Right lobe of liver (tissue), 6 donors: ENCODE measurements around the gene ITPKA. TPM values are rescaled to one million over a fixed set of nuclear protein-coding genes. Genes with fewer than 3 reads are reported as not detected.

Experiments
- ATAC-seq, 4 donors: fragments of 200-7000 bp; cut with Tn5 transposase; one replicate each; pipeline ENCODE4 v1.9.1; 2020; ENCODE audit warnings: mild to moderate bottlenecking in 4 of 4, moderate library complexity in 4 of 4
- DNase-seq, 3 donors: peaks; one replicate each; pipeline ENCODE4 v3.0.0-alpha.2; 2020
- H3K27ac ChIP-seq, 3 donors: fragments of 200-600 bp; one replicate each; pipeline ENCODE4 v1.8.0; 2022
- H3K27me3 ChIP-seq, 2 donors: fragments of 200-600 bp; one replicate each; pipeline ENCODE4 v1.8.0; 2022
- H3K36me3 ChIP-seq, 4 donors: fragments of 200-600 bp; sonication (generic) in 1 of 4; one replicate each; pipeline versions ENCODE4 v1.5.1 to v1.8.0; 2017 to 2022; ENCODE audit warnings: control low read depth in 1 of 4
- H3K4me1 ChIP-seq, 4 donors: fragments of 200-600 bp; sonication (generic) in 1 of 4; one replicate each; pipeline versions ENCODE4 v1.5.1 to v1.8.0; 2017 to 2022; ENCODE audit warnings: control low read depth in 1 of 4
- H3K4me3 ChIP-seq, 3 donors: fragments of 200-600 bp; one replicate each; pipeline ENCODE4 v1.8.0; 2022
- H3K9me3 ChIP-seq, 4 donors: fragments of 200-600 bp; sonication (generic) in 1 of 4; one replicate each; pipeline versions ENCODE4 v1.5.1 to v1.8.0; 2017 to 2022; ENCODE audit warnings: control low read depth in 1 of 4
- CTCF ChIP-seq, 4 donors: fragments of 200-600 bp in 3 of 4; fragments of 450-650 bp in 1 of 4; IDR thresholded peaks; one replicate each; pipeline versions ENCODE4 v1.5.1 to v1.8.0; 2016 to 2022; ENCODE audit warnings: antibody characterized with exemption in 4 of 4, mild to moderate bottlenecking in 2 of 4
- POLR2A ChIP-seq: fragments of 450-650 bp; IDR thresholded peaks from one replicate; pipeline ENCODE4 v1.6.1; 2017; ENCODE audit warnings: antibody characterized with exemption, mild to moderate bottlenecking
- WGBS: methylation state at CpG from one replicate; pipeline ENCODE4 v1.1.6; 2018; ENCODE audit warnings: low coverage, low lambda C conversion rate; ENCODE audit not compliant: insufficient coverage; ENCODE audit errors: missing lambda C conversion rate; 5-methylcytosine and 5-hydroxymethylcytosine counted together
- intact Hi-C, 2 donors: fragments of 100-400 bp; cut with DNase I; formaldehyde crosslinking; loops; one replicate each; pipeline versions ENCODE4 v1.11.2 to v1.14.1; 2022
- total RNA-seq, 6 experiments: library from RNA; depleted of rRNA in 2 of 6; stranded (reverse); fragments of >200 nt in 2 of 6; fragmentation: NEBNext Ultra II Directional in 3 of 6; extraction: Animal tissue kit (Norgen Biotek cat#: 25700) in 3 of 6; gene quantifications; one replicate each; pipeline versions ENCODE4 v1.1.0 to v1.2.4, GENCODE V29; 2016 to 2023
- donor health status: DM: no; HTN: yes; CAD: no.
- donor health status: DM: no; HTN: no; CAD: no.
- donor health status: DM: no; HTN: no; CAD: no.
- donor health status: DM: no; HTN: yes; CAD: no.
- donor health status: DM: no; HTN: yes; CAD: no.

Gene ITPKA
- total RNA-seq, 6 experiments from 2014 or later: 0.60 to 15.5 (median 1.4) TPM

- Histone ChIP-seq H3K4me3 (peak overlapping the region; percentile 29 to 52 (median 32)), H3K27me3 (no peaks in the 10 kb centered on the region), H3K9me3 (no peaks in the 10 kb centered on the region), H3K4me1 (peaks cover 0 to 27% (median 2%) of the 10 kb centered on the region in 4 donors), H3K36me3 (no peaks in the 10 kb centered on the region), H3K27ac (peak overlapping the region; percentile 50 to 80 (median 60))
- intact Hi-C loops: no loop called here
- TF ChIP-seq POLR2A (peak; percentile 41), CTCF (IDR thresholded peaks at IDR 0.05) (no peak)
- DNase-seq: peak; percentile 83 to 88 (median 86)
- peak; percentile 80 to 86 (median 85) for ATAC-seq
- 6% methylated on average over 19 of the region's 59 CpGs for WGBS
These were observed 2.3 kb downstream of the ITPKA start for GRCh38 chr15:41495736-41496599.

- peaks cover 0 to 19% (median 2%) of the 10 kb centered on the region in 4 donors for H3K4me1 ChIP-seq
- no peaks in the 10 kb centered on the region for H3K27me3 ChIP-seq
- no peaks in the 10 kb centered on the region for H3K9me3 ChIP-seq
- H3K27ac ChIP-seq: no peak overlapping the region
- H3K4me3 ChIP-seq: no peak overlapping the region
- DNase-seq (no peak), ATAC-seq (no peak)
- WGBS: no CpG with 5 or more reads among the region's 2 CpGs
- intact Hi-C loops: no loop called here
- TF ChIP-seq CTCF (IDR thresholded peaks at IDR 0.05) (no peak), POLR2A (no peak)
- H3K36me3 ChIP-seq: no peaks in the 10 kb centered on the region
These were observed 5.0 kb downstream of the ITPKA start for GRCh38 chr15:41498657-41499056.

- no peaks in the 10 kb centered on the region for H3K9me3 ChIP-seq
- no peak overlapping the region for H3K4me3 ChIP-seq
- intact Hi-C loops: no loop called here
- H3K4me1 ChIP-seq: peaks cover 0 to 16% (median 2%) of the 10 kb centered on the region in 4 donors
- TF ChIP-seq CTCF (IDR thresholded peaks at IDR 0.05) (no peak), POLR2A (no peak)
- H3K27ac ChIP-seq: no peak overlapping the region
- H3K27me3 ChIP-seq: no peaks in the 10 kb centered on the region
- no peaks in the 10 kb centered on the region for H3K36me3 ChIP-seq
- 85% methylated on average over 5 of the region's 6 CpGs for WGBS
- no peak for ATAC-seq
- DNase-seq: no peak
These were observed 5.6 kb downstream of the ITPKA start for GRCh38 chr15:41499109-41499851.

- Histone ChIP-seq H3K4me1 (peaks cover 0 to 1% (median 0%) of the 10 kb centered on the region in 4 donors), H3K4me3 (no peak overlapping the region), H3K36me3 (no peaks in the 10 kb centered on the region), H3K9me3 (no peaks in the 10 kb centered on the region), H3K27ac (no peak overlapping the region), H3K27me3 (no peaks in the 10 kb centered on the region)
- no peak for DNase-seq
- ATAC-seq: peak in 2 of 4 donors; percentile 9 to 19
- no peak for TF ChIP-seq POLR2A
- intact Hi-C loops: no loop called here
- 0% methylated on average over 4 of the region's 56 CpGs for WGBS
These were observed 7.7 kb downstream of the ITPKA start for GRCh38 chr15:41501191-41501917.
